ENCODE data around the gene ING4.
A peak's percentile ranks its signal among the peaks of the same experiment; 100 is the strongest.

The ING4 gene

GRCh38 chr12:6635856-6636531, 26.9 kb downstream of the ING4 start, which contains the start of gene LPAR5:
LPAR5 (minus strand) TSS chr12:6635959; CDS start chr12:6621248, 14,711 bp downstream.
- DNase-seq (ENCODE audit: low read depth) = no peak

- no peak for DNase-seq (ENCODE audit: low read depth)
Observed at GRCh38 chr12:6635375-6635855, 27.5 kb downstream of the ING4 start.

DNA sequence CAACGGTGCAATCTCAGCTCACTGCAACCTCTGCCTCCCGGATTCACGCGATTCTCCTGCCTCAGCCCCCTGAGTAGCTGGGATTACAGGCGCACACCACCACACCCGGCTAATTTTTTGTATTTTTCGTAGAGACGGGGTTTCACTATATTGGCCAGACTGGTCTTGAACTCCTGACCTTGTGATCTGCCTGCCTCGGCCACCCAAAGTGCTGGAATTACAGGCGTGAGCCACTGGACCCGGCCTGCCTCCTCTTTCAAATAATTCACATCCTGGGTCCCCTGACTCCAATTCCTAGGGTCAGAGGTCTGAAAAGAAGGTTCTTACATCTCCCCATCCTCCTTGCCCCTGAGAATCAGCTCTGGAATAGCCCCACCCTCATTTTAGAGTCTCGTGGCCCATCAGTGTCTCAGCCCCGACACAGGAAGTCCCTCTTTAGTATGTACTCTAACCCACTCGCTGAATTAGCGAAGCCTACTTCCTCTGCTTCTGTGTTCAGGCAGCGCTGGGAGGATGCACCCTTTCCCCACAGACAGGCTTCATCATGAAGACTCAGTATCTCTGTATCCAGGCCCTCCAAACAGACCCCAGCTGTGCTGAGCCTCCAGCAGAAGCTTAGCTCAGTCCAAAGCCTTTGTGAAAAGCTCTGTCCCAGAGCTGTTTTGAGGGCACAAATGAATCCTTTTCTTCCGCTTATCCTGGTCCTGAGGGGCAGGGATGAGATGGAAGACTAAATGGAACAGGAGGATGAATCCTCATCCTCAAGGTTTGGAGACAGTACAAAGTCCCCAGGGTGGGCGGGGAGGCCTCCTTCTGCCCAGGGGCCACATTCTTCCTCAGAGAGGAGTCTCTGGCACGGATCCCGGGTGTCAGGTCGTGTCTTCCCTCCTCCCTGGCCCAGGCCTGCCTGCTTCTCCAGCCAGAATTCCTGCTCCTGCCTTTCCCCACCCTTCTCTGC, 30.6 kb downstream of the ING4 start:
- no peak for DNase-seq (ENCODE audit: low read depth)

- no peak for DNase-seq (ENCODE audit: low read depth)
Observed at GRCh38 chr12:6631549-6631961, 31.4 kb downstream of the ING4 start.

DNA sequence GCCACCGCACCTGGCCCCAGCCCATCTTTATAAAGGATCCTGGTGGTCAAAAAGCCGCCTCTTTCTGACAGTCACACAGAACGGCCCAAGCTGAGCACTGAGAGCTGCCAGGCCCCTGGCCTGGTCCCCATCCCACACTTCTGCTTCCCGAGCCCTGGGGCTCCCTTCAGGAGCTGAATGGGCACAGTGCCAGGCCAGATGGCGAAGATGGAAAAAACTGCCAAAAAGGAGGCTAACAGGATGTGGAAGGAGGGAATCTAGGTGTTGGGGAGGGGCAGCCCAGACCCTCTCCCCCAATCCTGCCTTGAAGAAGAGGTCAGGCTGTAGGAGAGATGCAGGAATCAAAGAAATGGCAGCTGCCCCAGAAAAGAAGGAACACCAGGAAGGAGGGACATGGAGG, 32.2 kb downstream of the ING4 start:
- DNase-seq (ENCODE audit: low read depth) = no peak

GRCh38 chr12:6627616-6628015, 35.3 kb downstream of the ING4 start:
- peak; percentile 34 for DNase-seq (ENCODE audit: low read depth)

GRCh38 chr12:6626654-6627283, 36.1 kb downstream of the ING4 start:
- no peak for DNase-seq (ENCODE audit: low read depth)

DNA sequence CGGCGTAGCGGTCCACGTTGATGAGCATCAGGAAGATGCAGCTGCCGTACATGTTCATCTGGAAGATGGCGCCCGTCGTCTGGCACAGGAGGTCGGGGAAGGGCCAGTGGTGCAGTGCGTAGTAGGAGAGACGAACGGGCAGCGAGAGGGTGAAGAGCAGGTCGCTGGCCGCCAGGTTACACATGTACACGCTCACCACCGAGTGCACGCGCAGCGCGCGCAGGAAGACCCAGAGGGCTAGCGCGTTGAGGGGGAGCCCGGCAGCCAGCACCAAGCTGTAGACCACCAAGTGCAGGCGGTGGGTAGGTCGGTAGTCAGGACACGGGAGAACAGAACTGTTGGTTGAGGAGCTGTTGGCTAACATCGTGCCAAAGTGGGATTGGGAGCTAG, 42.0 kb downstream of the ING4 start:
- DNase-seq (ENCODE audit: low read depth) = no peak

DNA sequence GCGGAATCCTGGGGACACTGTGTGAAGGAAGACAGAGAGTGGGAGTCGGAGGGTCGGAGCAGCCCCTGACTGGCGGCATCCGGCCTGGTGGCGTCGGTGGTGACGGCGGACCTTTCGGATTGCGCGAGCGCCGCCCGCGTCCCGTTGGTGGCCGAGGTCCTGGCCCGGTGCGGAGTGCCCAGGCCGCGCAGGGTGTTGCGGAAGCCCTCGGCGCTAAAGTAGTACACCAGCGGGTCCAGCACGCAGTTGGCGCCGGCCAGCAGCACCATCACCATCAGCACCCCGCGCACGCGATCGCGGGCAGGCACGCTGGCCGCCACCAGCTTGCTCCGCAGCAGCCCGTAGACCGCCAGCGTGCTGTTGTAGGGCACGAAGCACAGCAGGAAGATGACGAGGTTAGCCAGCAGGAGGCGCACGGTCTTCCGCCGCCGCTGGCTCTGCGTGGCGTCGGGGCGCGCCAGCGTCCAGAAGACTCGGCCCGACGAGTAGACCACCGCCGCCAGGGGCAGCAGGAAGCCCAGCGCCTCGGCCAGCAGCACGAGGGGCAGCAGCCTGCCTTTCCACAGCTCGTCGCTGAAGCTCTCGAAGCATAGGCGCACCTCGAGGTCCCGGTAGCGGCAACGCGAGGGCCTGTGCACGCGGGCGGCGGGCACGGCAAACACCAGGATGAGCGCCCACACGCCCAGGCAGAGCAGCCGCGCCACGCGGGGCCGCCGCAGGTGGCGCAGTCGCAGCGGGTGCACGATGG, 42.6 kb downstream of the ING4 start:
- no peak for DNase-seq (ENCODE audit: low read depth)

GRCh38 chr12:6618483-6619225, 44.3 kb downstream of the ING4 start:
- DNase-seq (ENCODE audit: low read depth) = no peak

DNA sequence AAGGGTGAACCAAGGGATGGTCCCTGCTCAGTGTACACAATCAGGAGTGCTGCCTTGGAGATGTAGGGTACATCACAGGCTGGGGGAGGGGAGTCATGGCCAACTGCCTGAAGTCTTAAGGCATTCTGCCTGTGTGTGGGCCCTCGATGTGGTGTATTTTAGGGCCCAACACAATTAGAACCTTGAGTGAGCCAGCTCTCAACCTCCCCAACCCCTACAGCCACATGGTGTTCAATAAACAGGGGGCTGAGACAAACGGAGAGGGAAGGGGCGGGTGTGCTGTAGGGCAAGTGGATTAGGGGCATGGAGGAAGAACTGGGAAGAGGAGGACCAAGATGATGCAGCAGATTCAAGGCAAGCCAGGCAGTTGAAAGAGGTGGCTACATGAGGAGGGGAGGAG, 47.1 kb downstream of the ING4 start:
- no peak for DNase-seq (ENCODE audit: low read depth)

- no peak for DNase-seq (ENCODE audit: low read depth)
Observed at GRCh38 chr12:6614513-6615172, 48.3 kb downstream of the ING4 start.

GRCh38 chr12:6613776-6614512, 49.0 kb downstream of the ING4 start:
- DNase-seq (ENCODE audit: low read depth) = no peak

DNA sequence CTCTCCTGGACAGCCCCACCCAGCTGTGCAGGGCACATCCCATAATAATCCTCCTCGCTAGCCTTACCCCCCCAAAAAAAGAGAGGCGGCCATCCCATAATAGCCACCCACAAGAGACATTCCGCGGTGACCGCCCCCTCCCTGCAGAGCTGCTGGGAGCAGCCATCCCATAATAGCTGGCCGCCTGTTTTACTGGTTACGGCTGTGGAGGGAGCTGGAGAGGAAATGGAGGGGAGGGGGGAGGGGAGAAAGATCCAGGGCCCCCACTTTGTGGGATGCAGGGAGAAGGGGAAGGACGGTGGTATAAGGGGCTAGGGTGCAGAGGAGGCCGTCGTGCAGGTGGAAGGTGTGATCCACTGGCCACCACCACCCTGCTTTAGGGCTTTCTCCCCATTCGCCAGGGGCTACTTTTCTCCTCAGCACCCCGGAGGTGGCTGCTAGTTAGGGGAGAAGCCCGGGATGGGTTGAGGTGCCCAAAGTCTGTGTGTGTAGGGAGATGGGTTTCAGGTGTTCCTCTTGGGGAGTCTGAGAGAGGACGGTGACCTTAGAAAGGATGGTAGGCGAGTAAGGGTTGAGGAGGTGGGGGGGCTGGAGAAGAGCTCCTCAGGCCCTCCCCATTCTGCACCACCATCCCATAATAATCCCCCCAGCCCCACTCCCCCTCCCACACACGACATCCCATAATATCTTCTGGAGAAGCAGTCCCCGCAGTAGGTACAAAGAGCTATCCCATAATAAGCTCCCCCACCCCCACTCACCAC, 49.7 kb downstream of the ING4 start:
- DNase-seq (ENCODE audit: low read depth) = no peak

DNA sequence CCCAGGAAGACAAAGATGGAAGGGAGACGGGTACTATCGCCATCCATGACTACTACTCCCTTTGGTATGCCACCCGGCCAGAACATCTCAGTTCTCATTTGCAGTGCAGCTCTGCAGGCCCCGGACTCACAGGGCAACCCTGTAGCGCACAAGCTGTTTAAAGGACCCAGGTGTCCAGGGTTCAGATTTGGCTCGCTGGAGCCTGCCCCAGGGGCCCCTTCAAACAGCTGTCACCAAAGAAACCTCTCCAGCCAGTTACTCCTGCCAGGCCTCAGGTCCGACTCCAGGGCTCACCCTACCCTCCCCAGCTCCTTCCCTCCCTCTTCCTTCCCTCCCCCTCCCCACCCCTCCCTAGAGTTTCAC, 50.3 kb downstream of the ING4 start:
- no peak for DNase-seq (ENCODE audit: low read depth)

GRCh38 chr12:6612247-6612646, 50.7 kb downstream of the ING4 start:
- no peak for DNase-seq (ENCODE audit: low read depth)

DNA sequence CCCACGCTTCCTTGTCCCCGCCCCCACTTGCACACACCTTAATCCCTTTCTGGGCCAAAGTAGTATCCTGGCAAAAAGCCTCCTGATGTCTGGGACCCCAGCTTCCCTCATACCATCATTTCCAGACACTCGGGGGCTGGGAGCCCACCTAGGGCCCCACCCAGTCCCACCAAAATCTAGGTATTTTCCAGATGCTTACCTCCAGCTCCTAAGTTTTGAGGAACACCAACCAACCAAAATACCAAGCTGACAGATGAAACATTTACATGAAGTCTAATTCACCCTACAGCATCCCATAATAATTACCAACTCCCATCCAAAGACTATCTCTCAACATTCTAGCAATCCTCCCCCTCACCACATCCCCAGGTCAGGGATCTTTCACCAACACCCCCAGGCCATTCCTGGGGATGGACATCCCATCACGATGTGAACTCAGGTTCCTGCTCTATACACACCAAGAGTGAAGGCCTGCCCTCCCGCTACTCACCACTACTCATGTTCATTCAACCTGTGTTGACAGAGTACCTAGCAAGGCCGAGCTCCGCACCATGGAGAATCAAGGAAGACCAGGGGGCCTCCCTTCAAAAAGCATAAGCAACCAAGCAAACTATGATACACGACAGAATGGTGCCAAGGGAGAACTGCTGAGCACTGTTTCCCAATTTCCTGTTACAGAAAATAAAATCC, 54.2 kb downstream of the ING4 start:
- no peak for DNase-seq (ENCODE audit: low read depth)

- DNase-seq (ENCODE audit: low read depth) = peak; percentile 59
Observed at GRCh38 chr12:6607751-6608591, 54.9 kb downstream of the ING4 start.

Measured in T-helper 22 cell (primary cell).